Activated CD8-positive, alpha-beta memory T cell treated with anti-CD3 and anti-CD28 coated beads, Interleukin-2, amount 50 U/mL, for 1 hour (primary cell): Measurements from ENCODE around the gene NSRP1.
"Not testable (repeated sequence)": the region's sequence is repeated elsewhere in the genome, so short reads cannot be mapped to it uniquely, and the experiment has no call there.

Experiments used
- DNase-seq: peaks from one replicate; pipeline ENCODE4 v3.0.0-alpha.2; 2020; ENCODE audit errors: extremely low read depth

Gene NSRP1

DNA sequence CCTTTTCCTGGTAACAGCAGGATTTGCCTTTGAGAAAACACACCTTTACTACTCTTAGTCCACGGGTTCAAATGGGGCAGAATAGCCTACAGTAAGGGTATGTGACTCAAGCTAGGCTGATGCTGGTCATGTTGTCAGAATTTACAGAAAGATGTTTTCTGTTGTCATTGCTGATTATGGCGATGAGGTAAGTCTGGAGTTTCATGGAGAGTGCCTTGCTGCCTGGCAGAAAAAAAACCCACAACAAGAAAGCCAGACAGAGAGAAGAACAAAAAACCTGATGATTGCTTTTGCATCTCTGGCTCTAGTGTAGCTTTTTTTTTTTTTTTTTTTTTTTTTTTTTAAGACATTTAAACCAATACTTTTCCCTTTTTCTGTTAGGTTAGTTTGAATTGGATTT, 71.0 kb downstream of the NSRP1 start:
- no peak for DNase-seq

DNA sequence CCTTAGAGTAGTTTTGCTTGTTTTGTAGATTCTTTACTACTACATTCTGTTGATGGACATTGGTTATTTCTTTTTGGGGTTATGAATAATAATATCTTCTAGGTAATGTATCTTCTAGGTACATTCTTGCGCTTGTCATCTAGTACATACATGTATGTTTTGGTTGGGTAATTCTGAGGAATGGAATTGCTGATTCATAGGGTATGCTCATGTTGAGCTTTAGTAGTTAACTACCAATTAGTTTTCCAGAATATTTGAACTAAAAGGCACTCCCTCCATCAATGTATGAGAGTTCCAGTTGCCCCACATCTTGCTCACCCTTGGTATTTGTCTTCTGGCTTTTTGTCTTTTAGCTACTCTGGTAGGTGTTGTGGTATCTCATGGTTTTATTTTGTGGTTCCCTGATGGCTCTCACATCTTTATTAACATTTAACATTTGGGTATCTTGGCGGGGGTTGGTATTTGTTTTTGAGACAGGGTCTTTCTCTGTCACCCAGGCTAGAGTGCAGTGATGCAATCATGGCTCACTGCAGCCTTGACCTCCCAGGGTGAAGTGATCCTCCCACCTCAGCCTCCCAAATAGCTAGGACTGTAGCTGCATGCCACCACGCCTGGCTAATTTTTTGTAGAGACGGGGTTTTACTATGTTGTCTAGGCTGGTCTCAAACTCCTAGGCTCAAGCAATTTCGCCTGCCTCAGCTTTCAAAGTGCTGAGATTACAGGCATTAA, 71.8 kb downstream of the NSRP1 start:
- DNase-seq = no peak

DNA sequence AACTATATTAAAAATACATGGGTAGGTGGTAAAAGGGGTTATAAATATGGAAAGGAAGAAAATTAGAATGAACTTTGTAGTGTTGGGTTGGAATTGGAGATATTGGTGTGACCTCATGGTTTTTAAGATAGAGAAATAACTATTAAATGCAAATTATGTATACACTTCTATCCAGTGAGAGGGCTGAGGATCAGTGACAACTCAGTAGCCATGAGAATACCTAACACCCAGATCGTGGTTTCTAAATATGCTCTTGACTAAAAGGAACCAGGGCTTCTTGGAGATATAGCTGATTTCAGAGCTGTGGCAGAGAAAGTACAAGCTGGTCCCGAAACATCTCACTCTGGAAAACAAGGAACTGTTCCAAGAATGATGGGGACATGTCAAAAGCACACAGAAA, 74.5 kb downstream of the NSRP1 start:
- no peak for DNase-seq

DNA sequence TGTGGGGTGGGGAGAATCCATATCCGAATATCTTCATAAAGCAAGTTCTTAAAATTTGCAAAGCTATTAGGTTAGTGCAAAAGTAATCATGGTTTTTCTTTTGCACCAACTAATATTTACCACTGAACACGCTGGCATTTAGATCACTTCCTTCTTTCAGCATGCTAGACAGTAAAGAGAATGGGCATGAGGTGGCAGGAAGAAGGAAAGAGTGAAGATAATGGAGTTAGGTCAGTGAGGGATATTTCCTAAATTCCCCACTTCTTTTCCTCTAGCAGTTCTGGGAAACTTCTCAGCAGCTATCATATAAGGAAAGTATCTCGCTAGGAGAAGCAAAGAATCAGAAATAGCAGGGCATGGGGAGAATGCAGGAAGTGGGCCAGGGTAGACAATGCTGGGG, 79.9 kb downstream of the NSRP1 start:
- no peak for DNase-seq

DNA sequence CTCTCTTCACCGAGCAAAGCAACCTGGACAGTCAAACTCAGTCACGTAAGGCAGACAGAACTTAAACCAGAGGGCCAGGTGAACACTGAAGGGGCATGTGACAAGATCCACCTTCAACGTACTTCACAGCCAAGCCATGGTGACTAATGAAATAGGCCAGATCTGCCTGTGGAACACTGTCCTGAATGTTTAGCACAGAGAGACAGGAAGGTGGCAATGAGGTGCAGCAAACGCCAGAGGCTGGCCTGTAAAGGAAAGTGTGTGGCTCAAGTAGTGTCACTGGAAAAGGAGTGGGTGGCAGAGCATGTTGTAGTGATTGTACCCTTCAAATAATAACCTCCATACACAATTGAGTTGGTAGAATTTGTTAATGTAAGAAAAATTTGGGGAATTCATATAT, 80.8 kb downstream of the NSRP1 start:
- DNase-seq = no peak

DNA sequence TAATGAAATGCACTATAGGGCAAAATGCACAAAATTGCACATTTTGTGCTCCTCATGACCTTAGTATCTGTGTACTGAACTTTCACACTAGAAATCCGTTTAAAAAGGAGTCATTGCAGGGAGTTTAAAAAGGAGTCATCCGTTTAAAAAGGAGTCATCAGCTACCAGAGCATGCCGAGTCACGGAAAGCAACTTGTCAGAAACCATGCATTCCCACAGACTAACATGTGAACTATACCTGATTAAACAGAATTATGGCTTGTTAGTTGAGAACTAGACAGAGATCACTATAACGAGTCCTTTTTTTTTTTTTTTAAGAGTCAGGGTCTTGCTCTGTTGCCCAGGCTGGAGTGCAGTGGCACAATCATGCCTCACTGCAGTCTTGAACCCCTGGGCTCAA, 83.0 kb downstream of the NSRP1 start:
- DNase-seq = no peak

DNA sequence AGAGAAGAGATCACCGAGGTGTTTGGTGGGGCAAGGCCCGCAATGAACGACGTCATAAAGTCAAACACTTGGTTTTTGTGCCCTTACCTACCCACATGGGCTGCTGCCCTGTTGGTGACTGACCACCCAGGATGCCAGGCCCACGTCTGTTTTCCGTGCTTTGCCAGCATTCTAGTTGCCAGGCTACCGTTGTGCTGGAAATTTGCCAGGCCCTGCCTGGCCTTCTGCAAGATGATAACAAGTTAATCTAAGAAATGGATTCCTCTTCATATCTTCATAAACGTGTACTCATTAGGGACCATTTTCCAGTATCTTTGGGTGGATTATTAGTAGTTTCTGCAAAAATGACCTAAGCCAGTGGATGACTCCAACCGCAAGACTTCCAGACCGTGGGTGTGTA, 83.5 kb downstream of the NSRP1 start:
- no peak for DNase-seq

DNA sequence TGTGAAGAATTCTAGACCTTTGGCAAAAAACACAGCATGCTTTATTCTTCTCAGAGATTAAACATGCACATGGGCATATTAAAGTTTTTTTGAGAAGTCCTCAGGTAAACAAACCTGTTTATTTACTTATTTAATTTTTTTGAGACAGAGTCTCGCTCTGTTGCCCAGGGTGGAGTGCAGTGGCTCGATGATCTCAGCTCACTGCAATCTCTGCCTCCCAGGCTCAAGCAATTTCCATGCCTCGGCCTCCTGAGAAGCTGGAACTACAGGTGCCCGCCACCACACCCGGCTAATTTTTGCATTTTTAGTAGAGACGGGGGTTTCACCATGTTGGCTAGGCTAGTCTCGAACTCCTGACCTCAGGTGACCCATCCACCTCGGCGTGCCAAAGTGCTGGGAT, 84.0 kb downstream of the NSRP1 start:
- not testable (repeated sequence) for DNase-seq

DNA sequence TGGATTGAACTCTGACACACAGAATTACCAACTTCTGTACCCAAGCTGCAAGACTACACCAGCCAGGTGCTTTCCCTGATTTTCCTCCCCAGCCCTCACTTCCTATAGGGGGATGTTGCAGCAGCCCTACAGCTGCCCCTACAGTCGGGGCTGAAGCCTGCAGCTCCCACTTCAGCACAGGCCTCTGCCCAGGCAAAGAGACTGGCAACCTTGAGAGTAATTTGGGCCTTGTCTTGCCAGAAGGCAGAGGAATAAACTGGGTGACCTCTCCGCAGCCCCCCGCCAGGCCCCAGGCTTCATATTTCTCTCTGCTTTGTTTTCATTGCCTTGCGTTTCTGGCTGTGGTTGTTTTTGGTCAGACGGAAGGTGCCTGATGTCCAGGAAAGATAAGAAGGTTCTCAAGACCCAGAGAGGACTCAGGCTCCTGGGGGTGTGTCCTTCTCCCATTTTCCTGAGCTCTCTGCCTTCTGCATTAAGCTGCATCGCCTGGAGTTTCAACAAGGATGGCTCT, 86.9 kb downstream of the NSRP1 start:
- no peak for DNase-seq

DNA sequence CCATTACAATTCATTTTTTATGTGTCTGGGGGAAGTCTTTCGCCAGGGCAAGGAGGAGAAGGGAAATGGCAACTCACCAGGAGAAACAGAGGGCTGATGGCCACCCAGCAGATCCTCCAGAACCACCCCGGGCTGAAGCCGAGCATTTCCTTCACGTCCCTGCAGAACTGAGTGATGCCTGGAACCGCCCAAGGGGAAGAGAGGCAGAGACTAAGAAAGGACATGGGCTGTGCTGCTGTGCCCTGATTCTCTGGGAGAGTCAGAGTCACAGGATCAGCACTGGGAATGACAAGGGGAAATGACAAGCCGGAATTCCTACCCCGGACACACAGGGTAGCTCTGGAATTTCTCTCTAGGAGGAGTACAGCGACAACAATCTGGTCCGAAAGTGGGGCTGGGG, 91.0 kb downstream of the NSRP1 start:
- no peak for DNase-seq

DNA sequence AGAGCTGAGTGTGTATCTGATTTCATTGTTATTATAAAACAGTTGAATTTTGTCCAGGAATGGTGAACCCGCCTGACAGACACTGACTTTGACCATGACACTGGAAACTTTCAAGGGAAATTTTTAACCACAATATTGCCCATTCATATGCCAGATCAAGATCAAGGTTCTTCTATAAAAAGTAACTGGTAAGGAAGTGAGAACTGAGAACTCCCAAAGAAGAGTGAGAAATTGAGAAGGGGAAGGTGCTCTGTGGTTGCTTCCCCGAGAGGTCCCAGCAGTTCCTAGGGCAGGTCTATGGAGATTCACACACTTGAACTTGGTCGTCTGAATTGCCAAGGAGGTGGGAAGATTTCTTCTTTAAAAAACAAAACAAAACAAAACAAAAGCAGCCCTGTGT, 91.6 kb downstream of the NSRP1 start:
- DNase-seq = no peak

DNA sequence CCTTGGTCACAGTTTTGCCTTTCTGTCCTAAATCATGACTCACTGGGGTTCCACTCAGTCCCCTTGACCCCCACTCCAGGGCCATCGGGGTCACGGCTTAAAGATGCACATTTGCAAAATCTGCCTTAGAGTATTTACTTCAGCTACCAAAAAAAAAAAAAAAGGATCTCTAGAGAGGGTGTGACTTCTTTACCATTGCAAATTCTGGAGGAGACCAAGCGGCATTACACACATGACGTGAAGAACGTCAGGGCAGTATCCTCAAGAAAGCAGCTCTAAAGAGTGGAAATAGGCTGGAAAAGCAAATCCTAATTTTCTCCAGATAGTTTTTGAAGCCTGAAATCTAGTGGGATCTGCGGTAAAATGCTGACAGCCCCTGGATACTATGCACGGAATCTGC, 93.3 kb downstream of the NSRP1 start:
- DNase-seq = no peak

DNA sequence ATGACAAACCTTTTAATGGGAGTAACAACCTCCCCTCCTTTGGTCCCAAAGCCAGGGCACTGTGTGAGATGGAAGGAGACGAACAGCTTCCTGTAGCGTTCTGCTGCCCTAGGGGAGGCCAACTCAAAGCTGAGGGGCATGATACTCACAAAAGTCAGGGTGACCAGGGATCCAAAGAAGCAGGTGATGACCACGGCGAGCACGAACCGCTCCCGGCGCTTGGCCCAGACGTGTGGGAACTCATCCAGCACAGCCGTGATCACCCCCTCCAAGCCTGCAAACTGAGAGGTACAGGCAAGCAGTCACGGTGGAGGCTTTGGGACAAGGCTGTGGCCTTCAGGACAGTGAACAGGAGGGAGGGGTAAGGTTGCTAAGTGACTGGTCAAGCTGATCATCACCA, 93.8 kb downstream of the NSRP1 start:
- DNase-seq = no peak

DNA sequence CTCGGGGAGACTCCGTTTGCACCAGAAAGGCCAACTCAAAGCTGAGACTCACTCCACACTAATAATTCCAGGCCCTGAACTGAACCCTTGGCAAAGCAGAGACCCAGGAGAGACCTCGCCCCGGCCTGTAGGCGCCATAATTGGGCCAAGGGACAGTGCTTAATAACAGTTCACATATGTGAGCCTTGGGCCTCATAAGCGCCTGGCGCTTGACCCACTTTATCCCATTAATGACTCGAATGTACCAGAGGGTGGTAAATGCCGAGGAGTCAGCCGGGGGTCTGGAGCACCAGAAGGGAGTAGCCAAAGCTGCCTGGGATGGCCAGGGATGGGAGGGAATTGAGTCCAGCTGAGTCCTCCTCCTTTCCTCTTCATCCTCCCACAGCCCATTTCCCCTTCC, 94.3 kb downstream of the NSRP1 start:
- no peak for DNase-seq

DNA sequence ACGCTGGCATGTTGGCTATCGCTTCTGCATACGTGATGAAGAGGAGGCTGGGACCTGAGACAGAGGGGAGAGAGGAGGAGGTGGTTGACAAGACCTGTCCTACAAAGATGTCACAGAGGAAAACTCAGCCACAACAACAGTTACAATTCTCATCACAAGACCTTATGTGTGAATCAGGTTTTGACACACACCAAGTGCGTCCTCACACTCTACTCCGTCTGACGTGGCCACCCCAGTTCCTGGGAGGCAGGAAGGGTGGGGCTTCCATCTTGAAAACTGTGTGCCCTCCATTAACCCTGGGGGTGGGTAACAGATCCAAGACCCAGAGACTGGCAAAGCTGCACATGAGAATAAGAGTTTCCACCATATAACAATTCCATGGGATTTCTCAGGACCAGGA, 94.8 kb downstream of the NSRP1 start:
- DNase-seq = no peak

DNA sequence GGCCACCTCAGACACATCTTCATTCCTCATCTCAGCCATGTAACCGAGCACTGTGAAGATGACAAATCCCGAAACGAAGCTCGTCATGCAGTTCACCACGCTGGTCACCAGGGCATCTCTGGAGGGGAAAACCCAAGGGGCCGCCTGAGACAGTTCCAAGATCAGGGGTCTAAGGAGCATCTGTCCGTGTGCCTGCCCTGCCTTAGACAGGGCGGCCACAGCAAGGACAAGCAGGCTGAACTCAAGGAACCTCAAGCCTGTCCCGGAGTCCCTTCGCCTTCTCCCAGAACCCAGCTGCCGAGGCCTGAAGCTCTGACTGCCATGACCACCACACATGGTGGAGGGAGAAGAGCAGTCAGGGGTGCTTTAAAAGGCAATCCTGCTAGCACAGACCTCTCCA, 96.1 kb downstream of the NSRP1 start:
- DNase-seq = no peak

DNA sequence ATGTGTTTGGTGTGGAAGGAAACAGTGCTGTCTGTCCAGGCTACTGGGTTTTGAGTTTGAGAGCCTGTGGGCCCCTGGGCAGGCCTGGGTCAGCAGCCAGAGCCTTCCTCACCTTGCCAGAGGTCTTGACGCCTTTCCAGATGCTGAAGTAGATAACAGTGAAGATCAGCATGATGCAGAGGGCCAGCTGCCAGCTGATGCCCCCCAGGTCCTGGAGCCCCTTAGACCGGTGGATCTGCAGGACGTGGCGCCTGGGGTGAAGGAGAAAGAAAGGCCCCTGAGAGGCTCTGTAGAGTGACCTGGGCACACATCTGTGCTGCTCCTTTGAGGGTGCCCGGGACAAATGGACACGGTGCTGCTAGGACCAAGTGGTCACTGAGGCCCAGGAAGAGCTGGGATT, 100.4 kb downstream of the NSRP1 start:
- DNase-seq = no peak

DNA sequence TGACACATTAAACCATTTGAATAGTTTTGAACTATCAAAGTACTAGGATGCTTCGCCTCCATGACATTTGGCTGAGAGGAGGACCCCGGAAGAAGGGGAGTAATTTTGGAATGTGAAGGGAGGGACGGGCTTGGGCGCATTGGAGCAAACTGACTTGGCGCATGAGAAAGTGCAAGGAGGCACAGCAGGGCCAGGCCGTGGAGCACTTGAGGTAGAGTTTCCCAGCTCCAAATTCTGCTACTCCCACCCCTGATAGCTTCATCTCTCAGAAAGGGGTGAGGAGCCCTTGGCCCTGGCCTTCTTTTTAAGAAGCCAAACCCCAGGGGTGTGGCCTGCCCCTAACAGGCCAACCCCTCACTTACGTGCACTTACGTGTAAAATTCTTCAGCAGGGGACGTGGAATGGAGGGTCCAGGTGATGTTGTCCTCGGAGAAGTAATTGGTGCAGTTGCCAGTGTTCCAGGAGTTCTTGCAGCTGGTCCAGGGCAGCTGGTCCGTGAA, 101.2 kb downstream of the NSRP1 start:
- DNase-seq = no peak

DNA sequence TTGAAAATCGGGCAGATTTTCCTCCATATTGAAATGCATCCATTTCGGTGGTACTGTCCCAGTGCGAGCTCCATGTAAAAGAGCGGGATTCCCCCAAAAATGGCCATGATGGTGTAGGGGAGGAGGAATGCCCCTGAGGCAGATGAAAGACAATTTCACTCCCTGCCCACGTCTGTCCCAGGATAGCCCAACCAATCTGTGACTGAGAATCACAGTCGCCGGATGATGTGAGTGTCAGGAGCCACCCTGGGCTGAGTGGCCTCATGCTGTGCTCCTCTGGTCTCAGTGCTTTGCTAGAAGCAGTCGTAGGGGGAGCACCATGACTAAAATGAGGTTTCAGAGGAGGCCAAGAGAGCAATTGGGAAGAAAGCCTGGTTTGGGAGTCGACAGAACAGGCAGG, 102.2 kb downstream of the NSRP1 start:
- no peak for DNase-seq

DNA sequence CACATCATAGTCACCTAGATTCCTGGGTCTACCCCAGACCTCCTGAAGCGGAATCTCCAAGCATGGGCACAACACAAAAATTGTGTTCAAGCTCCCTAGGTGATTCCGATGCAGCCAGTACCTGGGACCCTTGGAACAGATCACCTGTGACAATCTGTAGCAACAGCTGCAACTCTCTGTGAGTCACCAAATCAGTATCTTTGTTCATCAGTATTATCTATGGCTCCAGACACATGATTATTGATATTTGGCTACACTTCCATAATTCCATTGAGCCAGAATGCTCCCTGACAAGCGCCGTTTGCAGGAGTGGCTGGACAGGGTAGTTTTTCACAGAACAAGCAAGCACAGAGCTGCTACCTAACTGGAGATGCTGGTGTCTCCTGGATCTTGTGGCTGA, 102.7 kb downstream of the NSRP1 start:
- no peak for DNase-seq

DNA sequence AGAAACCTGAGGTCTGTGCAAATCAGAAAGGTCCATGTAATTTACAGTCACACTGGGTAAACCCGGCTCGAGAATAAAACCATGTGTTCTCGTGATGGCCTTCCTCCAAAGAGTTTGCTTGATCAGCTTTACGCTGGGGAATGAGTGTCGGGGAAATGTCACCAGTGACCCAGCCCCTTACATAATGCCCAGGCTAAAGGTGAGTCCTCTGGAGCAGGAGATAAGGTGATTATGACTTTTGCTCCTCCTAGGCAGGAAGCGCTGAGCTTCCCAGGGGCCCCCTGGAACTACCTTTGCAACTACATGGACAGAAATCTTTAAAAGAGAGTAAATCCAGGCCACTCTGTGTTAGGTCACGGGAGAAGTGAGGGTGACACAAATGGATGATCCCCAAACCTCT, 103.2 kb downstream of the NSRP1 start:
- no peak for DNase-seq

DNA sequence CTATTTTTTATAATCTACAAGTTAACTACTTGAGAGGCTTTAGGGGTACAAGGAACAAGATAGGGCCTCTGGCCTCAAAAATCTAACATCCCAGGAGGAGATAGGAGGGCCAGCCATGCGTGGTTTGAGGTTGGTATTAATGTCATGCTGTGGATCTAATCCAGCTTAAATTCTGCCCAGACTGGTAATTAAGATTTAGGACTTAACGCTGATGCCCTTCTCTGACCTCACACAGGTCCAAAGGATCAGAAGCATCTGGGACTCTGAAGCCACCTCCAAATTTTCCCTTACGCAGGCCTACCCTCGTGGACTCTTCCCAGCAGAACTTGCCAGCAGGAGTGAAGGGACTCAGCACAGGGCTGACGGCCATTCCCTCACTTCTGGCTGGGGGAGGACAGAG, 103.8 kb downstream of the NSRP1 start:
- DNase-seq = no peak

DNA sequence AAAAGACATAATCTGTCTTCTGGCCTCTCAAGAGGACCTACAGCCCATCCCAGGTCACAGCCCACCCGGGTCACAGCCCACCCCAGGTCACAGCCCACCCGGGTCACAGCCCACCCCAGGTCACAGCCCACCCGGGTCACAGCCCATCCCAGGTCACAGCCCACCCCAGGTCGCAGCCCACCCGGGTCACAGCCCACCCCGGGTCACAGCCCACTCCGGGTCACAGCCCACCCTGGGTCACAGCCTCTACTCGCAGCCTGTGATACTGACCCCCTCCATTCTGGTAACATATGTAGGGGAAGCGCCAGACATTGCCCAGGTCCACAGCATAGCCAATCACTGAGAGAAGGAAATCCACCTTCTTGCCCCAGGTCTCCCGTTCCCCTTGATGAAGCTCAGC, 104.7 kb downstream of the NSRP1 start:
- DNase-seq = no peak

DNA sequence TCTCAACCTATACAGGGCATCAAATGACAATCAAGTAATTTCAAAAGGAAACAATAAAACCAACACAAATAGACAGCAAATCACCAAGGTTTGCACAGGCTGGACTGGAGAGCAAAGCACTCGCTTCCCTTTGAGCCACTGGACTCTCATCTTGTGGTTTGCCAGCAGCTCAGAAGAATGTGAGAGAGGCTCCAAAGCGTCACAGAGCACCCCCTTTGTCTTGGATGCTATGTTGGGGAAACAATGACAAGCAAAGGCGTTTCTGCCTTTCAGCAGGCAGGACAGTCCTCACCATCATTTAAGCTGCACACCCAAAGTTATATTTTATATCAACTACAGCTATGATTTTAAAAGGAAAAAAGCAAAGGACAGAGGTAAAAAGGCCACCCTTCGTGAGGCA, 105.6 kb downstream of the NSRP1 start:
- no peak for DNase-seq
